Psoas muscle (tissue), 8 donors: ENCODE data around the gene PAN3. TPM values are rescaled to one million over a fixed set of nuclear protein-coding genes. Genes with fewer than 3 reads are reported as not detected.

Source experiments
- ATAC-seq, 4 donors: fragments of 200-7000 bp; cut with Tn5 transposase; one replicate each; pipeline ENCODE4 v1.9.1; 2020; ENCODE audit warnings: moderate library complexity in 3 of 4, mild to moderate bottlenecking in 2 of 4
- DNase-seq, 2 donors: peaks; one replicate each; pipeline ENCODE4 v3.0.0-alpha.2; 2020
- H3K27ac ChIP-seq: fragments of 200-600 bp; one replicate; pipeline ENCODE4 v1.8.0; 2022
- H3K27me3 ChIP-seq, 3 donors: fragments of 200-600 bp in 1 of 3; one replicate each; pipeline versions ENCODE4 v1.6.1 to v1.8.0; 2013 to 2022; ENCODE audit warnings: low read length in 2 of 3, mild to moderate bottlenecking in 2 of 3, moderate library complexity in 1 of 3; ENCODE audit not compliant: insufficient read depth in 3 of 3
- H3K36me3 ChIP-seq, 2 donors: fragments of 200-600 bp in 1 of 2; one replicate each; pipeline versions ENCODE4 v1.6.1 to v1.8.0; 2013 to 2022; ENCODE audit warnings: low read depth in 1 of 2, mild to moderate bottlenecking in 1 of 2, moderate library complexity in 1 of 2; ENCODE audit not compliant: insufficient read depth in 1 of 2
- H3K4me1 ChIP-seq: fragments of 200-600 bp; one replicate; pipeline ENCODE4 v1.8.0; 2022
- H3K4me3 ChIP-seq: fragments of 200-600 bp; one replicate; pipeline ENCODE4 v1.8.0; 2022; ENCODE audit warnings: mild to moderate bottlenecking
- H3K9me3 ChIP-seq: fragments of 200-600 bp; one replicate; pipeline ENCODE4 v1.8.0; 2022
- CTCF ChIP-seq: fragments of 200-600 bp; IDR thresholded peaks from one replicate; pipeline ENCODE4 v1.8.0; 2022; ENCODE audit warnings: antibody characterized with exemption
- WGBS, 3 donors: extraction: QIAGEN DNeasy Blood & Tissue Kit; methylation state at CpG; one replicate each; pipeline versions ENCODE4 v1.1.6 to v1.1.7; 2013; 5-methylcytosine and 5-hydroxymethylcytosine counted together
- intact Hi-C, 2 donors: fragments of 100-400 bp; cut with DNase I; formaldehyde crosslinking; loops; one replicate each; pipeline versions ENCODE4 v1.11.0 to v1.14.2; 2022
- polyA plus RNA-seq, 3 donors: library from polyadenylated mRNA; stranded (reverse); fragments of 200-250 nt; gene quantifications; one replicate each; pipeline ENCODE4 v1.2.3, GENCODE V29; 2013
- total RNA-seq, 4 donors: library from RNA; stranded (reverse); fragmentation: NEBNext Ultra II Directional in 2 of 4; extraction: Animal tissue kit (Norgen Biotek cat#: 25700) in 2 of 4; gene quantifications; one replicate each; pipeline versions ENCODE4 v1.2.1 to v1.2.4, GENCODE V29; 2021 to 2023
- donor health status: healthy with polysubstance abuse.
- donor health status: DM: no; HTN: no; CAD: no; lungs with moderate emphysema.
- donor health status: Bipolar disorder and iron deficiency.
- donor health status: healthy.
- donor health status: DM: yes; HTN: yes; CAD: no.
- donor health status: DM: no; HTN: no; CAD: no.
- donor health status: DM: no; HTN: no; CAD: no.
- donor health status: DM: yes; HTN: yes; CAD: no.

The PAN3 gene
- total and polyA plus RNA-seq, 7 donors, result 2.3 to 9.0 (median 5.9) TPM

DNA sequence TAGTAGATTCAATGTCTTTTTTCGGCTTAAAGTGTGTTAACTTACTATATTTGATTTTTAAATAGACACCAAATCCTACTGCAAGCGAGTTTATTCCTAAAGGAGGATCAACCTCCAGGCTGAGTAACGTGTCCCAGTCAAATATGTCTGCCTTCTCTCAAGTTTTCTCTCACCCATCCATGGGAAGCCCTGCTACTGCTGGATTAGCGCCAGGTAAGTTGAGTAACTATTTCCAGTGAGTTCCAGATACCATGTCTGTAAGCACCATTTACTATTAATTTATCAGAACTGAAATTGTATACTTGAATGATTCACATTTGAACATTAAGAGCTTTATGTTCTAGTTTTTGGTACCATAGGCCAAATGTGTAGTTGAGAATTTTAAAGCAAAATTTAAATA lies 81.8 kb downstream of the PAN3 start:
- Histone ChIP-seq H3K4me1 (no peaks in the 10 kb centered on the region), H3K27me3 (no peaks in the 10 kb centered on the region), H3K9me3 (no peaks in the 10 kb centered on the region), H3K27ac (no peak overlapping the region), H3K4me3 (no peak overlapping the region), H3K36me3 (peaks cover 0 to 19% of the 10 kb centered on the region in 2 donors)
- intact Hi-C loops, result no loop called here
- no peak for TF ChIP-seq CTCF
- DNase-seq (no peak), ATAC-seq (no peak)
- 95 to 97% (median 96%) methylated on average over 4 of the region's 4 CpGs for WGBS, 3 donors

DNA sequence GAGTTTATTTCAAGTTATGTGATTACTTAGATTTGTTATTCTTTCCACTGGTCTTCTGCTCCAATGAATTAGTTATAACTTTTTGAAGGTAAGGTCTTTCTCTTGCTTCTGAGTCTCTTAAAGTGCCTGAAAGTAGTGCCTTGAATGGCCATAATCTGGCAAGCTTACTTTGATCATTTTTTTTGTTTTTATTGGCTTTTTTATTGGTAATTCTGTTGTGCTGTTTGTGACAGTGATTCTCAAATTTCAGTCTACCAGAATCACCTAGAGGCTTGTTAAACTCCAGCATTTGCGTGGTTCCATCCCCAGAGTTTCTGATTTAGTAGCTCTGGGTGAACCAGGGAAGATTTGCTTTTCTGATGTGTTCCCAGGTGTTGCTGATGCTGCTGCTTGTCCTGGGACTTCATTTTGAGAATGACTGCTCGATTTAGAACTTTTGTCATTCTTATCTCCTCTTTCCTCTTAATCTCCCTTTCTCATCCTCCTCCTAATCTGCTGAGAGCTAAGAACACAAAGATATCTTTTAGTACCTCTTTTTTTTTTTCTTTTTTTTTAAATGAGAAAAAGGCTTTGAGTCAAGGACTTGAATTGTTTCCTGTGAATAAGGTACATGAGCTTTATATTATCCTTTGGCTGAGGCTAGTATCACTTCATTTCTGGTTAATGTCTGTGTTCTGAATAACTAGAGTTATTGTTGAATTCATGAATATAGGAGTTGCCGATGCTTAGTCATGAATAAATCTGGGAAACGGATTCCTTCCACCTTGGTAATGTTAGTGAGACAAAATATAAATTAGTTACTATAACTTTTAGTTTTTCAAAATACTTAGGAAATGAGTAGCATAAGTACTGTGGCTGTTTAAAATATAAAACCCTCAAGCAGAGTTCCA lies 91.4 kb downstream of the PAN3 start:
- ATAC-seq (no peak), DNase-seq (no peak)
- Histone ChIP-seq H3K9me3 (no peaks in the 10 kb centered on the region), H3K4me1 (no peaks in the 10 kb centered on the region), H3K27me3 (no peaks in the 10 kb centered on the region), H3K4me3 (no peak overlapping the region), H3K27ac (no peak overlapping the region), H3K36me3 (peaks cover 0 to 12% of the 10 kb centered on the region in 2 donors)
- intact Hi-C loops, result no loop called here
- WGBS, 3 donors, result 82 to 95% (median 94%) methylated on average over 4 of the region's 4 CpGs
- no peak for TF ChIP-seq CTCF

GRCh38 chr13:28231642-28232041 lies 93.3 kb downstream of the PAN3 start:
- Histone ChIP-seq H3K27ac (no peak overlapping the region), H3K4me1 (no peaks in the 10 kb centered on the region), H3K4me3 (no peak overlapping the region), H3K36me3 (peaks cover 0 to 17% of the 10 kb centered on the region in 2 donors), H3K9me3 (no peaks in the 10 kb centered on the region), H3K27me3 (no peaks in the 10 kb centered on the region)
- TF ChIP-seq CTCF, result no peak
- no peak for ATAC-seq
- 96 to 99% (median 99%) methylated on average over 3 of the region's 3 CpGs for WGBS, 3 donors
- no peak for DNase-seq
- intact Hi-C loops, result no loop called here

- no peaks in the 10 kb centered on the region for H3K9me3 ChIP-seq
- TF ChIP-seq CTCF, result no peak
- ATAC-seq (no peak), DNase-seq (no peak)
- no peak overlapping the region for H3K4me3 ChIP-seq
- intact Hi-C loops, result no loop called here
- H3K4me1 ChIP-seq, result no peaks in the 10 kb centered on the region
- 74 to 88% (median 81%) methylated on average over 2 of the region's 2 CpGs for WGBS, 3 donors
- H3K36me3 ChIP-seq, result peaks cover 0 to 26% of the 10 kb centered on the region in 2 donors
- H3K27ac ChIP-seq, result no peak overlapping the region
- H3K27me3 ChIP-seq, result no peaks in the 10 kb centered on the region
Observed at GRCh38 chr13:28237944-28238343, 99.6 kb downstream of the PAN3 start.

- DNase-seq (no peak), ATAC-seq (no peak)
- Histone ChIP-seq H3K9me3 (no peaks in the 10 kb centered on the region), H3K27ac (no peak overlapping the region), H3K36me3 (peaks cover 0 to 23% of the 10 kb centered on the region in 2 donors), H3K4me1 (no peaks in the 10 kb centered on the region), H3K4me3 (no peak overlapping the region), H3K27me3 (no peaks in the 10 kb centered on the region)
- intact Hi-C loops, result no loop called here
- 74 to 81% (median 75%) methylated on average over 2 of the region's 2 CpGs for WGBS, 3 donors
- TF ChIP-seq CTCF, result no peak
Observed at GRCh38 chr13:28239374-28239773, 101.0 kb downstream of the PAN3 start.
